OCI-LY1 (cell line): Measurements from ENCODE around the gene PTPRE.

Source experiments
- EZH2 ChIP-seq: fragments of 200-600 bp; sonication (generic), shearing (Covaris generic); IDR thresholded peaks from 2 replicates; pipeline ENCODE4 v1.8.0; 2017; ENCODE audit warnings: borderline replicate concordance, mixed run types, mild to moderate bottlenecking, antibody characterized with exemption, low read length, moderate library complexity, mixed read lengths
- TF ChIP-seq, protein P1 (sequence below): fragments of 200-600 bp; sonication (generic), shearing (Covaris generic); IDR thresholded peaks from 2 replicates; pipeline ENCODE4 v1.5.1; 2017; ENCODE audit warnings: mild to moderate bottlenecking, antibody characterized with exemption, low read length, moderate library complexity, mixed read lengths

DNA sequence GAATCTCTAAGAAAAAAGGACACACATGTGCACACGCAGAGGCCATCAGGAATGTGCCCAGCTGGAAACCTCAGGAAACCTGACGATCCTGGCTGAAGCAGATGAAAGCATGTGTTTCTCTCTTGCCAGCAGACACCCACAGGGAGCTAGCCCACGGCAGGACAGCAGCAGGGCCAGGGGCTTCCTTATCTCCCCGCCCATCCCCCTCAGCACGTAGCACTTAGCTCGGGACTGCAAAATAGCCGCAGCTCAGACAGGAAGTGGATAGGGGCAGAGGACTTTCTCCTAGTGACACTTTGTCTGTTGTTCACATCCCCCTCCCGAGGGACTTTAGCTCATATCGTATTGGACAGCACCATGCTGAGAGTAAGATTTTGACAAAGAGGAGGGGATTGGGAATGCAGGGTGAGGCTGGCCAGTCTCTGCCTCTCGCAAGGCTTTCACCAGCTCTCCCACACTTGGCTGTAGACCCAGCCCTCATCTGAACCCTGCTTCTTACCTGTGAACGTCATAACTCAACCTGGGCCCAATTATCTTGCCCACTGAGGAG, 155.5 kb downstream of the PTPRE start:
- TF ChIP-seq, protein P1, sequence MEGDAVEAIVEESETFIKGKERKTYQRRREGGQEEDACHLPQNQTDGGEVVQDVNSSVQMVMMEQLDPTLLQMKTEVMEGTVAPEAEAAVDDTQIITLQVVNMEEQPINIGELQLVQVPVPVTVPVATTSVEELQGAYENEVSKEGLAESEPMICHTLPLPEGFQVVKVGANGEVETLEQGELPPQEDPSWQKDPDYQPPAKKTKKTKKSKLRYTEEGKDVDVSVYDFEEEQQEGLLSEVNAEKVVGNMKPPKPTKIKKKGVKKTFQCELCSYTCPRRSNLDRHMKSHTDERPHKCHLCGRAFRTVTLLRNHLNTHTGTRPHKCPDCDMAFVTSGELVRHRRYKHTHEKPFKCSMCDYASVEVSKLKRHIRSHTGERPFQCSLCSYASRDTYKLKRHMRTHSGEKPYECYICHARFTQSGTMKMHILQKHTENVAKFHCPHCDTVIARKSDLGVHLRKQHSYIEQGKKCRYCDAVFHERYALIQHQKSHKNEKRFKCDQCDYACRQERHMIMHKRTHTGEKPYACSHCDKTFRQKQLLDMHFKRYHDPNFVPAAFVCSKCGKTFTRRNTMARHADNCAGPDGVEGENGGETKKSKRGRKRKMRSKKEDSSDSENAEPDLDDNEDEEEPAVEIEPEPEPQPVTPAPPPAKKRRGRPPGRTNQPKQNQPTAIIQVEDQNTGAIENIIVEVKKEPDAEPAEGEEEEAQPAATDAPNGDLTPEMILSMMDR: no peak
- no peak for TF ChIP-seq EZH2
